HUES48 (cell line): ENCODE measurements around the gene PLSCR2.

Experiments
- H3K27ac ChIP-seq: one replicate; pipeline ENCODE4 v1.7.0; 2013; ENCODE audit warnings: low read depth, low read length, inconsistent platforms
- H3K27me3 ChIP-seq: 2 replicates; pipeline ENCODE4 v1.6.1; 2013; ENCODE audit warnings: mild to moderate bottlenecking, low read length; ENCODE audit not compliant: control insufficient read depth, insufficient read depth
- H3K36me3 ChIP-seq: 2 replicates; pipeline ENCODE4 v1.6.1; 2013; ENCODE audit warnings: low read length; ENCODE audit not compliant: control insufficient read depth, insufficient read depth
- H3K4me1 ChIP-seq: 2 replicates; pipeline ENCODE4 v1.6.1; 2013; ENCODE audit warnings: mild to moderate bottlenecking, low read length; ENCODE audit not compliant: control insufficient read depth, insufficient read depth
- H3K4me3 ChIP-seq: 2 replicates; pipeline ENCODE4 v1.5.1; 2013; ENCODE audit warnings: mild to moderate bottlenecking, low read depth, low read length
- H3K9ac ChIP-seq: 2 replicates; pipeline ENCODE4 v1.6.1; 2013; ENCODE audit warnings: mild to moderate bottlenecking, low read depth, low read length, moderate library complexity
- H3K9me3 ChIP-seq: 2 replicates; pipeline ENCODE4 v1.6.1; 2013; ENCODE audit warnings: low read length; ENCODE audit not compliant: control insufficient read depth, insufficient read depth

PLSCR2 gene, protein sequence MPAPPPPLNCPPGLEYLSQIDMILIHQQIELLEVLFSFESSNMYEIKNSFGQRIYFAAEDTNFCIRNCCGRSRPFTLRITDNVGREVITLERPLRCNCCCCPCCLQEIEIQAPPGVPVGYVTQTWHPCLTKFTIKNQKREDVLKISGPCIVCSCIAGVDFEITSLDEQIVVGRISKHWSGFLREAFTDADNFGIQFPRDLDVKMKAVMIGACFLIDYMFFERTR

DNA sequence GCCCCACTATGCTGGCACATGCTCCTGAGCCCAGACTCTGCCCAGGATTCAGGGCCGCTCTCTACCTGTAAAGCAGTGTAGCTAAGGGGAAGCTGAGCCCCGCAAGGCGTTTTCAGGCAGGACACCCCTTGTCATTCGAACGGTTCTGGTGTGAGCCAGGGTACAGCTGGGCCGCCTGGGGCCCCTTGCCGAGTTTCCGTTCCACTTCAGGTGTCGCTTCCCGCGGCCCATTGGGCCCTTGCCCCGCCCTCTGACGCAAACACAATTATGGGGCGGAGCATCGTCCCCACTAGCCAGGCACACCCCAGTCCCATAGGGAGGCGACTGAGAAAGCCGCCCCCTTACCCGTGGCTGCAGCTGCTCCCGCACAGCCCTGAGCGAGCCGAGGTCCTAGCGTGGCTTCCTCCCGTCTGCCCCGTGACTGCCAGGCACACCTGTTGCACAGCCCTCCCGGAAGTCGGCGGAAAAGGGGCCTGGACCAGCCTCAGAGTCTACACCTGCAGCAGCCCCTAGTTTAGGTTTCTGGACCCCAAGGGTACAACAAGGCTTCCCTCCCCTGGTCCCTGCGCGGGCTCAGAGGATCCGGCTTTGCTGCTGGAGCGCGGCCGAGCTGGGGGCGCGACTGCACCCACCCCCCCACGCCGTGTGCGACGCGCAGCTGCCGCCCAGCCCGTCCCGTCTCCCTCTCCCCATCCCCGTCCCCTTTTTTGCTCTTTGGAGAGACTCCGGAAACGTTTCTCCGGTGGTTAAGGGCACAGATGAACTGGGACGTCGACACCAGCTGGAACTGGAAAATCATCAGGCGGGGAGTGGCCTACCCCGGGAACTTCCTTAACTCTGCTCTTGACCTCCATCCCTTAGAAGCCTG, at the start of gene PLSCR2:
PLSCR2 (minus strand) TSS at position 412 of the 868 bp plus-strand sequence. CDS start 9,657 bp downstream, outside the sequence.
- no peaks in the 10 kb centered on the region for H3K36me3 ChIP-seq
- no peak within 1 kb of the TSS for H3K9ac ChIP-seq
- no peaks in the 10 kb centered on the region for H3K9me3 ChIP-seq
- no peaks in the 10 kb centered on the region for H3K4me1 ChIP-seq
- no peaks in the 10 kb centered on the region for H3K27me3 ChIP-seq
- H3K4me3 ChIP-seq = peak within 1 kb of the TSS; percentile 54
- no peak within 1 kb of the TSS for H3K27ac ChIP-seq

DNA sequence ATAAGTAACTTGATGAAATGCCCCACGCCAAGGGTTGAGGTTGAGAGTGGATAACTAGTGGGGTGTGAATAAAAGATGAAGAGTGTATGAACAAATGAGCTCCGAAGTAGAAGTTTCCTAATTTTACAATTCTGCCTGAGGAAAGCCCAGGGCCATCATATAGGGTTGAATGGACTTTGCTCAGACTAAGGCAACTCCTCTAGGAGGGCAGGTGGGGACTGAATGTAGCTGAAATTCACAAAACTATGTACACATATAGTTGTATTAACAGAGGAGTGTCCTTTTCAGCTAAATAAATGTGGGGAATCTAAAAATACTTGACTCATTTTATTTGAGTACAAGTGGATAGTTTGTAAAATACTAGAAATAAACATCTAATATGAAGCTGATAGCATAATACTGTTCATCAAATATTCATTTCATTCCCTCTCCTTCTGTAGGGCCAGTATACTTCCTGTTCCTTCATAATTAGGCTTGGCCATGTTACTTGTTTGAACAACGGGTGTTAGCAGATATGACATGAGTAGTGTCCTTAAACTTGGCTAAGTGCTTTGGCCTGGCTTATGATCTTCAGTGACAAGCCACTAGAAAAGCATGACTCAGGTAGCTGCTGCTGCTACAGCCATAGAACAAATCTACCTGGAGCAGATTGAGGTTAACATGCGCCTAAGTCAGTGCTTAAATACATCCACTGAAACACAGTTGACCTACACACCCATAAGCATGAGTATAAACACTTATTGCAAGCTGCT, 48.5 kb upstream of the PLSCR2 start:
- no peak overlapping the region for H3K4me3 ChIP-seq
- no peaks in the 10 kb centered on the region for H3K9me3 ChIP-seq
- H3K36me3 ChIP-seq = peaks cover 29% of the 10 kb centered on the region
- H3K4me1 ChIP-seq = peaks cover 28% of the 10 kb centered on the region
- H3K27me3 ChIP-seq = no peaks in the 10 kb centered on the region
- H3K27ac ChIP-seq = no peak overlapping the region
- no peak overlapping the region for H3K9ac ChIP-seq

DNA sequence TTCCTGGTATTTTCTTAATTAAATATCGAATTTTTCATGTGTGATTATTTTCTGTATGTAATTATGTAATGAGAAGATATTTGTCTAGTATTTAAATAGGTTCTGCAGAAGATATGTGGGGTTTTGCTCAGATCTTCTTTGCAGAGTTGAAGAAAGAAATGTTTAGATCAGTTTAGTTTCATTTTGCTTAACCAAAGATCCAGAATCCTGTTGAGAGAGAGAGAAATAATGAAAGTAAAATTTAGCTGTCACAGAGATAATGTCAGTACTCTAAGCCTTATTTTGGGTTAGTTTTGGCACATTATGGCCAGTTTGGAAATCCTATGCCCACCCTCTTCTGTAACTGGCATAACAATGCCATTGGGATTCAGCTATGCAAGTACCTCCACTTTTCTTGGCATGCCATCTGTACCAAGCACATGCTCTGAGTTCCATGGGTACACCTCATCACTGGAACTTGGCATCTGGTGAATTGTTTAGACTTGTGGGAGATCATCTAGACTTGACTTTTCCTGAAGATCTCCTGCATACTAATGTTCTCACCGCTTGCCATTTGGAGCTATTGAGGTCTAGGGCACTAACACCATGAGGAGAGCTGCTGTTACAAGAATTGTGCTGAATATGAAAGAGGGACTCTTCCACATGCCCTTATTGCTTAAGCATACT, 44.2 kb upstream of the PLSCR2 start:
- H3K27me3 ChIP-seq = no peaks in the 10 kb centered on the region
- no peak overlapping the region for H3K27ac ChIP-seq
- peaks cover 18% of the 10 kb centered on the region for H3K36me3 ChIP-seq
- no peak overlapping the region for H3K9ac ChIP-seq
- H3K9me3 ChIP-seq = 0 out of 2 replicates have a peak, but pooled peaks cover 3% of the 10 kb centered on the region
- H3K4me3 ChIP-seq = no peak overlapping the region
- H3K4me1 ChIP-seq = peaks cover 12% of the 10 kb centered on the region; the same call in 1 of the 2 replicates

DNA sequence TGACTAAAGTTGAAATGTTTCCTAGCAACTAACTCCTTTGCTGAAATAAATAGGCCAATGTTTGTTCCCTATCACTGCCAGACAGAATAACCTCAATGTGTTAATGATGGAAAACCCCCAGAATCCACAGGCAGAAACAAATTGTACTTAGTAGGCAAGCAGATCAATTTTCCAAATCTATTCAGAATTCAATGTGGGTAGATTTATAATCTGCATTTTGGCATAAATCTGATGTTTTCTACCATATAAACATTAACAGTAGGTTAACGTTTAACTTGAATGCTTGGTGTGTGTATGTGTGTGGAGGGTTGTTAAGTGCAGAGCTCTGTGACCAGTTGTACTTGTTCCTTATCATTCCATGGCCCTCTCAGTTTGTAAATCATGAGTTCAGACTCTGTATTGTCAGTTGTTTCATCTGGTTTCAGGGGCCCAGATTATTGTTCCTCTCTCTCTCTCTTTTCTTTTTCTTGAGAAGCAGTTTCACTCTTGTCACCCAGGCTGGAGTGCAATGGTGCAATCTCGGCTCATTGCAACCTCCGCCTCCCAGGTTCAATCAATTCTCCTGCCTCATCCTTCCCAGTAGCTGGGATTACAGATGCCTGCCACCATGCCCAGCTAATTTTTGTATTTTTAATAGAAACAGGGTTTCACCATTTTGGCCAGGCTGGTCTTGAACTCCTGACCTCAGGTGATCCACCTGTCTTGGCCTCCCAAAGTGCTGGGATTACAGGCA, 42.2 kb upstream of the PLSCR2 start:
- Histone ChIP-seq H3K9ac (no peak overlapping the region), H3K9me3 (0 out of 2 replicates have a peak, but pooled peaks cover 3% of the 10 kb centered on the region), H3K4me1 (peaks cover 26% of the 10 kb centered on the region), H3K27ac (peak overlapping the region; percentile 37), H3K27me3 (no peaks in the 10 kb centered on the region), H3K36me3 (peaks cover 18% of the 10 kb centered on the region), H3K4me3 (no peak overlapping the region)

DNA sequence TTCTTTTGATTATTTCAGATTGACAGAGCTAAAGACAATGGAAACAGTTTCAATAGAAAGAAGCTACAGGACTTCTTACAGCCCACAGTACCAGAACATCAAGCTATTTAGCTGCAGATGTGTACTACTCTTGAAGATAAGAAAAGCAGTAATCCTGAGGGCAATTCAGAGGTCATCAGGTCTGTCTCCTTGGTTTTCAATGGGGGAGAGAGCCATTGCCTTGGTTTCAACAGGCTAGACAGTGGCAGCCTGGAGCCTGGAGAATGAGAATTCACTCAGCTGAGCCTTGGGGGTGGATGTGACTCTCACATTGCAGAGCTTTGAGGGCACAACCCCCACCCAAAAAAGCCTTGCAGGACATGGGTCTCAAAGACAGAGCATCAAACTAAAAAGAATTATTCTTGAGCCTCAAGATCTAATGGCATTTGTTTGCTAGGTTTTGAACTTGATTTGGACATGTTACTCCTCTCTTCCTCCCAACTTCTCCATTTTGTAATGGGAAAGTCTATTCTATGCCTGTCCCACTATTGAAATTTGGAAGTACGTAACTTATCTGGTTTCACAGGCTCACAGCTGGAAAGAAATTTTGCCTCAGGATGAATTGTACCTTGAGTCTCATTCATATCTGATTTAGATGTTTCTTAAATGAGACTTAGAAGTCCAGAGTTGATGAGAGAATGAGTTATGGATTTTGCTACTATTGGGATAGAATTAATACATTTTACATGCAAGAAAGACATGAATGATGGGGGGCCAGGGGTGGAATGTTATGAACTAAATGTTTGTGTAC, 38.2 kb upstream of the PLSCR2 start:
- H3K27me3 ChIP-seq = no peaks in the 10 kb centered on the region
- no peaks in the 10 kb centered on the region for H3K36me3 ChIP-seq
- peaks cover 49% of the 10 kb centered on the region for H3K4me1 ChIP-seq
- no peak overlapping the region for H3K4me3 ChIP-seq
- H3K27ac ChIP-seq = peak overlapping the region; percentile 95
- H3K9me3 ChIP-seq = 0 out of 2 replicates have a peak, but pooled peaks cover 3% of the 10 kb centered on the region
- H3K9ac ChIP-seq = no peak overlapping the region

DNA sequence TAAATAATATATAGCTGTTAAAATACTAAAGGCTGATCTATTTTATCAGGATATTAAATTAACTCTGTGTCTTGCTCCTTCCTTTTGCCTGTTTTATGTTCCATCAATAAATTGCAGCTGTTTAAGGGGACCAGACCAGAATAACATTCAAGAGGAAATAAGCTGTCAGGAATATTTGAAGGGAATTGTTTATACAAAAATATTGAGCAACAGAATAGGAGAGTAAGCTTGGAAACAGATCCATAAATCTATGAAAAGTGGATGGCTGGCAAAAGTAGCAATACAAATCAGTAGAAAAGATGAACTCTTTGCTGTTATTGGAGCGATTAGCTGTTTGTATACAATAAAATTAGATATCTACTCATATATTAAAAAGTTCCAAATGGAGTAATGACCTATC, 36.2 kb upstream of the PLSCR2 start:
- peaks cover 49% of the 10 kb centered on the region for H3K4me1 ChIP-seq
- H3K27me3 ChIP-seq = no peaks in the 10 kb centered on the region
- peak overlapping the region; percentile 95 for H3K27ac ChIP-seq
- H3K36me3 ChIP-seq = no peaks in the 10 kb centered on the region
- 0 out of 2 replicates have a peak, but pooled peaks cover 3% of the 10 kb centered on the region for H3K9me3 ChIP-seq
- no peak overlapping the region for H3K4me3 ChIP-seq
- no peak overlapping the region for H3K9ac ChIP-seq

DNA sequence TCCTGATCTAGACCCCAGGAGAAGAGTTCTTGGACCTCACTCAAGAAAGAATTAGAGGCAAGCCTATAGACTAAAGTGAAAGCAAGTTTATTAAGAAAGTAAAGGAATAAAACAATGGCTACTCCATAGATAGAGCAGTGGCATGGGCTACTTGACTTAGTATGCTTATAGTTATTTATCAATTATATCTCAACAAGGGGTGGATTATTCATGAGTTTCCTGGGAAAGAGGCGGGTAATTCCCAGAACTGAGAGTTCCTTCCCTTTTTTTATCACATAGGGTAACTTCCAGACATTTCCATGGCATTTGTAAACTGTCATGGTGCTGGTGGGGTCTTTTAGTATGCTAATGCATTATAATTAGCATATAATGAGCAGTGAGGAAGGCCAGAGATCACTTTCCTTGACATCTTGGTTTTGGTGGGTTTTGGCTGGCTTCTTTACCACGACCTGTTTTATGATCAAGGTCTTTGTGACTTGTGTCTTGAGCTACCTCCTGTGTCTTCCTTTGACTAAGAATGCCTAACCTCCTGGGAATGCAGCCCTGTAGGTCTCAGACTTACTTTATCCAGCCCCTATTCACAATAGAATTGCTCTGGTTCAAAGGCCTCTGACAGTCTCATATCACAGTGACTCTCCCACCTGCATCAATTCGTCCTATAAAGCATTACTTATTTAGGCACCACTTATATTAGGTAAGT, 35.3 kb upstream of the PLSCR2 start:
- Histone ChIP-seq H3K27me3 (no peaks in the 10 kb centered on the region), H3K9me3 (no peaks in the 10 kb centered on the region), H3K4me1 (peaks cover 49% of the 10 kb centered on the region), H3K27ac (peak overlapping the region; percentile 95), H3K4me3 (no peak overlapping the region), H3K36me3 (no peaks in the 10 kb centered on the region), H3K9ac (no peak overlapping the region)

DNA sequence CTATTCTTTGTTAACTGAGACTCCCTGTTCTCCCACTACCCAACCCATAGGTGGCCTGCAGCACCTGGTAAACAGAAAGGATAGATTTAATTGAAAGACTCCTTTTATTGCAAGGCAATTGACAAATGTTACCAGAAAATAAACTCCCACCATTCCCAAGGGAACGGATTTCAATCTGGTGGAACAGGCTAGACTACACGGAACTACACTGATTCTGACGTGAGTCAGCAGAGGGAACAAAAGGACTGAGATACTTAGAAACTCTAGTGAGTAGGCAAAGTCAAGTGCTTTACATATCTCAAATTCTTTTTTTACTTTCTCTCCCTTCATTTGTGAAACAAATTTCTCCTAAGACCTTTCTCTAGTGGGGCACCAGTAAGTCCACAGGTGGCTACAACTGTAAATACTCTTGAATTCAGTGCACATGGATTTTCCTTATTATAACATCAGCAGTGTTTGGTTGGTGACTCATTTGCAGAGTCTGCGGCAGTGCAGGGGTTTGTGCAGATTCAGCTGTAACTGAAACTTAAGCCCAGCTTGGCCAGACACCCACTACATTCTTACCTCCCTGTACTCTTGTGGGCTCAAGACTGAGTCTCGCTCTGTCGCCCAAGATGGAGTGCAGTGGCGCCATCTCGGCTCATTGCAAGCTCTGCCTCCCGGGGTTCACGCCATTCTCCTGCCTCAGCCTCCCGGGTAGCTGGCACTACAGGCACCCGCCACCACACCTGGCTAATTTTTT, 34.3 kb upstream of the PLSCR2 start:
- Histone ChIP-seq H3K27ac (peak overlapping the region; percentile 95), H3K9ac (no peak overlapping the region; the same call in 1 of the 2 replicates), H3K4me1 (peaks cover 49% of the 10 kb centered on the region), H3K9me3 (no peaks in the 10 kb centered on the region), H3K36me3 (no peaks in the 10 kb centered on the region), H3K4me3 (no peak overlapping the region), H3K27me3 (no peaks in the 10 kb centered on the region)
